GM23248 (cell line): ENCODE results near the gene AGFG1. TPM values are rescaled to one million over a fixed set of nuclear protein-coding genes. Genes with fewer than 3 reads are reported as not detected.
A peak's percentile ranks its signal among the peaks of the same experiment; 100 is the strongest.

Source experiments
- DNase-seq: peaks from one replicate; pipeline ENCODE4 v3.0.0-alpha.2; 2015
- H2AFZ ChIP-seq: fragments of 200-600 bp; sonication (generic); 2 replicates; pipeline ENCODE4 v1.6.1; 2016; ENCODE audit warnings: antibody characterized with exemption
- H3F3A ChIP-seq: fragments of 200-600 bp; sonication (generic); 2 replicates; pipeline ENCODE4 v1.6.1; 2016; ENCODE audit warnings: mild to moderate bottlenecking, antibody characterized with exemption, mixed run types; ENCODE audit not compliant: insufficient read depth
- H3K27ac ChIP-seq: fragments of 200-600 bp; sonication (generic); 2 replicates; pipeline ENCODE4 v1.5.1; 2016; ENCODE audit warnings: mild to moderate bottlenecking
- H3K27me3 ChIP-seq: fragments of 200-600 bp; sonication (generic); replicated peaks from 2 replicates; pipeline ENCODE4 v1.6.1; 2016; ENCODE audit warnings: mild to moderate bottlenecking; ENCODE audit not compliant: insufficient read depth
- H3K36me3 ChIP-seq: fragments of 200-600 bp; sonication (generic); 2 replicates; pipeline ENCODE4 v1.6.1; 2016; ENCODE audit warnings: low read depth, mild to moderate bottlenecking
- H3K4me1 ChIP-seq: fragments of 200-600 bp; sonication (generic); 2 replicates; pipeline ENCODE4 v1.6.1; 2016; ENCODE audit warnings: mild to moderate bottlenecking; ENCODE audit not compliant: insufficient read depth
- H3K4me2 ChIP-seq: fragments of 200-600 bp; sonication (generic); one replicate; pipeline ENCODE4 v1.6.1; 2016; ENCODE audit warnings: mild to moderate bottlenecking; ENCODE audit not compliant: unreplicated experiment
- H3K4me3 ChIP-seq: fragments of 200-600 bp; sonication (generic); 2 replicates; pipeline ENCODE4 v1.5.1; 2016; ENCODE audit warnings: mild to moderate bottlenecking
- H3K79me2 ChIP-seq: fragments of 200-600 bp; sonication (generic); 2 replicates; pipeline ENCODE4 v1.6.1; 2016; ENCODE audit warnings: mild to moderate bottlenecking; ENCODE audit not compliant: insufficient read depth
- H3K9ac ChIP-seq: fragments of 200-600 bp; sonication (generic); 2 replicates; pipeline ENCODE4 v1.6.1; 2016; ENCODE audit warnings: mild to moderate bottlenecking
- H3K9me2 ChIP-seq: fragments of 200-600 bp; sonication (generic); 2 replicates; pipeline ENCODE4 v1.6.1; 2016; ENCODE audit warnings: mixed run types, mild to moderate bottlenecking, moderate library complexity; ENCODE audit not compliant: insufficient read depth
- H3K9me3 ChIP-seq: fragments of 200-600 bp; sonication (generic); one replicate; pipeline ENCODE4 v1.6.1; 2017; ENCODE audit warnings: low read depth
- H4K20me1 ChIP-seq: fragments of 200-600 bp; sonication (generic); 2 replicates; pipeline ENCODE4 v1.6.0; 2016; ENCODE audit not compliant: insufficient read depth
- EZH2 ChIP-seq: fragments of 200-600 bp; sonication (generic); IDR thresholded peaks from 2 replicates; pipeline ENCODE4 v1.6.1; 2018; ENCODE audit warnings: antibody characterized with exemption, mild to moderate bottlenecking; ENCODE audit not compliant: insufficient read depth, poor library complexity, severe bottlenecking
- EZH2phosphoT487 ChIP-seq: fragments of 200-600 bp; sonication (generic); IDR thresholded peaks from 2 replicates; pipeline ENCODE4 v1.6.1; 2018; ENCODE audit warnings: antibody characterized with exemption, moderate library complexity, mild to moderate bottlenecking, low read depth; ENCODE audit not compliant: insufficient read depth
- WGBS, 2 experiments: methylation state at CpG; one replicate each; pipeline ENCODE4 v1.1.6; 2015 to 2017; ENCODE audit warnings: low lambda C conversion rate in 2 of 2, low coverage in 1 of 2; ENCODE audit errors: missing lambda C conversion rate in 2 of 2; 5-methylcytosine and 5-hydroxymethylcytosine counted together
- in situ Hi-C: fragments of 300-500 bp; cut with MboI; formaldehyde crosslinking; loops from 2 replicates; pipeline ENCODE4 v1.15.0; 2020
- polyA plus RNA-seq: library from polyadenylated mRNA; unstranded; fragments of >200 nt; fragmentation: Nextera tagmentation; extraction: Ambion mirVana; gene quantifications from 2 replicates; pipeline ENCODE4 v1.2.1, GENCODE V29; 2016
- total RNA-seq: library from RNA; depleted of rRNA; stranded (reverse); fragments of >200 nt; shearing (Covaris generic); gene quantifications from 2 replicates; pipeline ENCODE4 v1.2.3, GENCODE V29; 2014

AGFG1 gene
- total and polyA plus RNA-seq, 2 experiments from 2014 or later: 16.5 to 144 TPM

DNA sequence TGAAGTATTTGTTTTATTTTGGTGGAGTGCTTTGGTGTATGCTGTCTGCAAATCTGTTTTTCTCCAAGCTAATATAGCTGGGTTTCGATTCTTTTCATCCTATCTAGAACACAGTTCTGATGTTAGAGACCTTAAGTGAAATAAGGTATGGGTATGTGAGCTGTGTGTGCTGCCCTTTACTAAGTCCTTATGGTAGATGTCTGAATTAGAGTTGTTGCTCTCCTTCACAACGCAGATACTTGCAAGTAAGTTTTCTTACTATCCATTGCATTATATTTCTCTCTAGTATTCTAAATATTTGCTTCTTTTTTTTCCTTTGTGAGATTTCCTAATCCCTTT is 38.6 kb downstream of the AGFG1 start:
- H3K4me3 ChIP-seq: no peak overlapping the region
- H3F3A ChIP-seq: peaks cover 15% of the 10 kb centered on the region
- peaks cover 100% of the 10 kb centered on the region for H3K79me2 ChIP-seq
- no peaks in the 10 kb centered on the region for H3K9me3 ChIP-seq
- no peak overlapping the region for H2AFZ ChIP-seq
- peaks cover 54% of the 10 kb centered on the region for H4K20me1 ChIP-seq
- DNase-seq: no peak
- H3K27ac ChIP-seq: no peak overlapping the region
- in situ Hi-C loops: no loop called here
- H3K27me3 ChIP-seq: no peaks in the 10 kb centered on the region
- WGBS, 2 experiments: 97 to 100% methylated on average over 2 of the region's 2 CpGs
- no peak overlapping the region for H3K9ac ChIP-seq
- H3K4me1 ChIP-seq: peaks cover 46% of the 10 kb centered on the region
- no peaks in the 10 kb centered on the region; the same call in 1 of the 2 replicates for H3K36me3 ChIP-seq
- no peak overlapping the region for H3K4me2 ChIP-seq
- H3K9me2 ChIP-seq: no peaks in the 10 kb centered on the region
- TF ChIP-seq EZH2 (no peak), EZH2phosphoT487 (no peak)

DNA sequence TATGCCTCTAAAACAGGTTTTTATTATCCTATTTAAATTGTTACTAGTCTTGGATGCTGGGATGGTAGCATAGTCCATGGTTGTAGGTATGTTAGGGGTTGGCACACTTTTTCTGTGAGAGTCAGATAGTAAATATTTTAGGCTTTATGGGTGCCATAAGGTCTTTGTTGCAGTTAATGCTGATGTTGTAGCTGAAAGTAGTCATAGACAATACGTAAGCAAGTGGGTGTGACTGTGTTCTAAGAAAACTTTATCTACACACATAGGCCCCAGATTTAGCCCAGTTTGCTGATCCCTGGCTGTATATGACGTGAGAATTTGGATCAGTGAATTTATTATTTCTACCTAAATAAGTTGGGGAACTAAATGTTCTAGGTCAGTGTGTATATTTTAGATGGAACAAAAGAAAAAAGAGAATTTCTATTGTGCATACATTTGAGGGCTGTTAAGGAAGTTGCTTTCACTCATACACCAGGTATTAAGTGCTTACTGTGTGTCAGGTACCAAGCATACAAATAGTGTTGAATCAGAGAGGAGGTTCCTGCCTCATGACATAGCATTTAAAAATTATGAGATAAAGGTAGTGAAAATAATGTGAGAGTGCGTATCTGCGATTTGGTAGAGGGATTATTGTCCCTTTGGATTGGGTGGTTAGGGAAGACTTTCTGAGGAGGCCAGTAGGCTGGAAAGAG is 39.4 kb downstream of the AGFG1 start:
- Histone ChIP-seq H3K9me2 (no peaks in the 10 kb centered on the region), H2AFZ (no peak overlapping the region), H3K4me3 (no peak overlapping the region), H3K27ac (no peak overlapping the region), H4K20me1 (peaks cover 46% of the 10 kb centered on the region), H3K79me2 (peaks cover 100% of the 10 kb centered on the region), H3K36me3 (no peaks in the 10 kb centered on the region; the same call in 1 of the 2 replicates), H3K9me3 (no peaks in the 10 kb centered on the region), H3K9ac (no peak overlapping the region), H3K4me1 (peaks cover 47% of the 10 kb centered on the region), H3K4me2 (no peak overlapping the region), H3F3A (peaks cover 14% of the 10 kb centered on the region; the same call in 1 of the 2 replicates), H3K27me3 (no peaks in the 10 kb centered on the region)
- DNase-seq: no peak
- WGBS, 2 experiments: 96 to 97% methylated on average over 4 of the region's 4 CpGs
- in situ Hi-C loops: no loop called here
- no peak for TF ChIP-seq EZH2phosphoT487
- no peak for TF ChIP-seq EZH2

DNA sequence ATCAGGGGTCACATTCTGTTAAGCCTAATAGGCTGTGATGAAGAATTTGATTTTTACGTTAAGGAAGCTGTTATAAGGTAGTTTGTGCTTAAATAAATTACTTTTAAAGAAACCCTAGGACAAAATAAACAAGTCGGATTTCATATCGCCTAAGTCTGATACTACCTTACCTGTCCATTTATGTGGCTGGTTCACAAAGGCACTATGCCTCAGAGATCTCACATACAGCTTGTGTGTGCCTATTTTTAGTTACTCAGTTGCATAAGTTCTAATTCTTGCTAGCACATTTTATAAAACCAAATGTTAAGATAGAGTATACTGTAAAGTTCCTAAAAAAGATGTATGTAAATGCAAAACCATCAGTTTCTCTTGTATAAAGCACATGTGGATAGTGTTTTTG is 40.0 kb downstream of the AGFG1 start:
- H2AFZ ChIP-seq: no peak overlapping the region
- no peak overlapping the region for H3K9ac ChIP-seq
- no peaks in the 10 kb centered on the region; the same call in 1 of the 2 replicates for H3K36me3 ChIP-seq
- no peak overlapping the region for H3K4me2 ChIP-seq
- H3K4me3 ChIP-seq: no peak overlapping the region
- H3K27me3 ChIP-seq: no peaks in the 10 kb centered on the region
- H3K4me1 ChIP-seq: peaks cover 52% of the 10 kb centered on the region
- no peak for DNase-seq
- peaks cover 14% of the 10 kb centered on the region; the same call in 1 of the 2 replicates for H3F3A ChIP-seq
- H3K27ac ChIP-seq: no peak overlapping the region
- no peaks in the 10 kb centered on the region for H3K9me2 ChIP-seq
- peaks cover 46% of the 10 kb centered on the region for H4K20me1 ChIP-seq
- WGBS, 2 experiments: 89 to 90% methylated on average over 3 of the region's 3 CpGs
- H3K9me3 ChIP-seq: no peaks in the 10 kb centered on the region
- H3K79me2 ChIP-seq: peaks cover 100% of the 10 kb centered on the region
- TF ChIP-seq EZH2: no peak
- no peak for TF ChIP-seq EZH2phosphoT487
- in situ Hi-C loops: no loop called here

DNA sequence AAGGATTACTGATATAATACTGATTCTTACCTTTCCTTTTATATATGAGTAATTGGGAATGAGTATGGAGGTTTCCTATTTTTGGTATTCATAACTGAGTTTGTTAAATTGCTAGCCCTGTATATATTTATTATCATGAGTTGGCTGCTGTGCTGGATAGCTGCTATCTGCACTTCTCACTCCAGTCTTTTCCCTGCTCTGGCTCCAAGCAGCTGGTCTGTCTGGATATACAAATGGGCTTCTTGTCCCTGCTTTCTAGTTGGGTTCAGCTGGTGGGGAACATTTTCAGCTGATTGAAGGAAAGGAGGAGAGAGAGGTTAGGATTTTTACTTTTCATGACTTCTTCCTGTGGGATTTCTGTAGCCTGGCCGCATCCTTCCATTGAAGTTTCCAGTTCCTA is 41.2 kb downstream of the AGFG1 start:
- H3K9me2 ChIP-seq: no peaks in the 10 kb centered on the region
- in situ Hi-C loops: no loop called here
- H3K4me1 ChIP-seq: peaks cover 64% of the 10 kb centered on the region
- no peaks in the 10 kb centered on the region for H3K9me3 ChIP-seq
- no peak overlapping the region for H3K4me2 ChIP-seq
- H3K9ac ChIP-seq: no peak overlapping the region
- WGBS, 2 experiments: 97 to 100% methylated on average over 1 of the region's 1 CpG
- H3F3A ChIP-seq: peaks cover 21% of the 10 kb centered on the region
- H2AFZ ChIP-seq: no peak overlapping the region
- peak; percentile 29 for DNase-seq
- H3K27me3 ChIP-seq: no peaks in the 10 kb centered on the region
- H3K79me2 ChIP-seq: peaks cover 100% of the 10 kb centered on the region
- no peak overlapping the region for H3K4me3 ChIP-seq
- H4K20me1 ChIP-seq: peaks cover 55% of the 10 kb centered on the region
- H3K27ac ChIP-seq: no peak overlapping the region
- no peaks in the 10 kb centered on the region; the same call in 1 of the 2 replicates for H3K36me3 ChIP-seq
- no peak for TF ChIP-seq EZH2phosphoT487
- no peak for TF ChIP-seq EZH2
